ENCODE data around the gene NCKAP5.

The NCKAP5 gene

GRCh38 chr2:133458280-133458679, 110.0 kb downstream of the NCKAP5 start:
- no peak for DNase-seq (ENCODE audit: low read depth)

GRCh38 chr2:133457861-133458260, 110.4 kb downstream of the NCKAP5 start:
- DNase-seq (ENCODE audit: low read depth) = no peak

DNA sequence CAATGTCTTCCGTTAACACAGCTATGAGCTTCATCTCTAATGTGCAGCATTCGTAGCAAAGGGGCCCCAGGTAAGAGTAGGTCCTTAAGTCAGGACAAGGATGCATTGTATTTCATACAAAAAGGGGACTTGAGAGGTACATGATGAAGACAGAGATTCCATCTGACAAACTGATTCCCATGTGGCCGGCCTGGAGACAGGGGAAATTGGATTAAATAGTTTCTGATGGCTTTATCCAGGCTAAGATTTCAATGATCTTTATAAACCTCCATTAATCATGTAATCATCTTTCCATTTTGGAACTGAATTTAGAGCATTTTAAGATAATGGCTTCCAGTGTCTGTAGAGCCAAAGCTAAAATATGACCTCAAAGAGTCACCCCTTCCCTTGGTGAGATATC, 111.3 kb downstream of the NCKAP5 start:
- no peak for DNase-seq (ENCODE audit: low read depth)

DNA sequence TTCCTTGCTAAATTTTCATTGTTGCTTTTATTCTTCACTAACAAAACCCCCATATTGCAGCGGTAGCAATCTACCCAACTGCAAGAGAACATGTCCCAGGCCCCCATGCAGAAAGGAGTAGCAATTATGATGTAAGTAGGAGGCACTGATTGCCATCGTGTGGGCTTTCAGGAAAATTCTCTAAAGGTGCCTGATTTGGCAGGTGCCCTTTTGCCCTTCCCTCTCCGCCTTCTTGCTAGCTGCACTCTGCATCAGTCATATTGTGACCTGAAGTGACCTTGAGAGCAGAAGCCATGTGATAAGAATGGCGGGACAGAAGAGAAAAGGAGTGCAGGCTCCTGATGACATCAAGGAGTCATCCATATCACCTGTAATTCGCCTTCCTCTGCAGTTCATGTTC, 112.1 kb downstream of the NCKAP5 start:
- no peak for DNase-seq (ENCODE audit: low read depth)

- DNase-seq (ENCODE audit: low read depth) = no peak
Measured at GRCh38 chr2:133453032-133453431, 115.2 kb downstream of the NCKAP5 start.

- no peak for DNase-seq (ENCODE audit: low read depth)
Measured at GRCh38 chr2:133452583-133452982, 115.7 kb downstream of the NCKAP5 start.

GRCh38 chr2:133452146-133452545, 116.1 kb downstream of the NCKAP5 start:
- no peak for DNase-seq (ENCODE audit: low read depth)

- no peak for DNase-seq (ENCODE audit: low read depth)
Measured at GRCh38 chr2:133448195-133448594, 120.1 kb downstream of the NCKAP5 start.

- no peak for DNase-seq (ENCODE audit: low read depth)
Measured at GRCh38 chr2:133447303-133447702, 121.0 kb downstream of the NCKAP5 start.

DNA sequence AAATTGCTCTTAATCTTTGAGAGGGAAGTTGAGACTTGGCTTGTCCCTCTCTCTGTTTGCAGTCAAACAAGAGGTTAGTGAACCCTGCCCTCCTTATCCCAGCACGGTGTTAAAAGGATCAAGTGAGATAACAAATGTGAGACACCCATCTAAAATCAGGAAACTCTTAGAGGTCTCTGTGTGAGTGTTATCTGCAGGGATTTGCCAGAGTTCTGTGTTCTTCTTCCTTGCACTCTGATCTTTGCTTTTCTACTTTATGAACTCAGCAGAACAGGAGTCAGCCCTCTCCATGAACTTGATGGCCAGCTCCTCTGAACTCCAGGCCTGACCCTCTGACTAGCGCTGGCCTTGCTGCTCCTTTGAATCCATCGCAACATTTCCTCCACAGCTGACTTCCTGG, 123.8 kb downstream of the NCKAP5 start:
- no peak for DNase-seq (ENCODE audit: low read depth)

DNA sequence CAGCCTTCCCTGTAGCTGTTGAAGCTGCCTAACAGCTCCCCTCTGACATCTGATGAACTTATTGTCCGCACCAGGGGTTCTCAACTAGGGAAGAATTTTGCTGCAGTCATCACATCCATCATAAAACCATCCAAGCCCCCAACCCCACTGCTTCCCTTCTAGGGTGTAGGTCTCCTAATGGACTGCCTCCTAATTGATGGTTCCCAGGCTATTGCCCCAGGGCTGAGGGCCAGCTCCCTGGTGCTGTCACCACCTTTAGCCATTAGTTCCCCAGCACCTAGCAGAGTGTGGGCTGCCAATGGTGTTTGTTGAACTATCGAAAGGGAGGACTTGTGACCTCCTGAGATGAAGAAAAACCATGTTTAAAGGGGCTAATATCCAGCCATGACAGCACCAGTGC, 125.9 kb downstream of the NCKAP5 start:
- DNase-seq (ENCODE audit: low read depth) = no peak

GRCh38 chr2:133439565-133439920, 128.7 kb downstream of the NCKAP5 start:
- no peak for DNase-seq (ENCODE audit: low read depth)

DNA sequence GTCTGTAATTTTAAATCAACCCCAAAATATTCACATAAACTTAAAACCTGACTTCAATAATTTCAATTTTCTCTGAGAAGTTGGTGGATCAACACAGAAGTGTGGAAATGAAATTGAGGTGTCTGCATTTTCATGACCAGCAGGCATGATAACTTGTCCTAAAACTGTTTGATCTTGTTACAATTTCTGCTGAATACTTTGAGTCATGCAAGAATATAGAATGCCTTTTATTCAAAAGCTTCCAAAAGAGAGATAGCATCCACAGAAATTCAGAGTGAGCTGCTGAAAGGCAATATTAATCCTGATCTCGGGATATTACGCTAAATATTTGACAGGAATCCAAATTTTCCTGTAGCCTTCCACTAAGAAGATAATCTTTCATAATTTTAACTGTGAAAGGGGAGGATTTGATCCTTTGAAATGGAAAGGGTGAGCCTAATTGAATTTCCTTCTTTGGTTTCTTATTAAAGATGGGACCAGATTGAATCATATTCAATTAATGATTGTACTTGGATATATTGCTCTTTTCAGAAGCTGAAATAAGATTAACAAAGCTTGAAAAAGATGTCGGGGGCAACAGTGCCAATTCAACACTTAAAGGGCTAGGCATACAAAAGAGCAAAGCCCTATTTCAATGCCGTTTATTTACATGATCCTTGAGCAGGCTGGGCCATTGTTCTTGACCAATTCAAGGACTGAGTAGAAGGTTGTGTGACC, 129.3 kb downstream of the NCKAP5 start:
- no peak for DNase-seq (ENCODE audit: low read depth)

- DNase-seq (ENCODE audit: low read depth) = no peak
Measured at GRCh38 chr2:133438026-133438425, 130.2 kb downstream of the NCKAP5 start.

- DNase-seq (ENCODE audit: low read depth) = no peak
Measured at GRCh38 chr2:133437492-133437891, 130.8 kb downstream of the NCKAP5 start.

DNA sequence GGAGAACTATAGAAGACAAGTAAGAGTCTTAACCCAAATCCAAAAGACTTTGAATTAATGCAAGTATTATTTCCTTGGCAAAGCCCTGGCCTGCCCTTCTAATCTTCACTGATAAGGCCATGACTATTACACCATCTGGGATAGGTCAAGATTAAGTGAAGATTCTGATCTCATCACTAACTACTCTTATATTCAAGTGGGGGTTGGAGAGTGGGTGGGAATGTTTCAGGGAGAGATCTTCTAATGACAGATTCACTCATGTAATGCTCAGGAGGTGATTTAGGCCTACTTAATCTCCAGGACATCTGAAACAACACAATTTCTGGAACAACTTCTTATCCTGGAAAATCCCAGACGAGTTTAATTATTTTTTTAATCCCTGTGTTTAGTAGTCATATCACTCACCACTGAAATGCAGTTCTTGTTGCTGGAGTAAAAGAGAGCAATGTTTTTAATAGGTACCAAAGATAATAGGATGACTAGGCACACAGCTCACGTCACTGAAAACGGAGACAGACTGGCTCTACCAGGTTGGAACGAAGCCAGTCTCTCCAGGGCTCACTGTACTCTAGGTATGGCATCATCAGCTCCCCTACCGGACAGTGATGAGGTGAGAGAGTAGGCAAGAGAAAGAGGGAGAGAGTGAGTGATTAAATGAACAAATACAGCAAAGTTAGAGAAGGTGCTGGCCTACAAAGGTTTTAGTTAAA, 133.1 kb downstream of the NCKAP5 start:
- DNase-seq (ENCODE audit: low read depth) = no peak

GRCh38 chr2:133433455-133434451, 134.5 kb downstream of the NCKAP5 start:
- no peak for DNase-seq (ENCODE audit: low read depth)

DNA sequence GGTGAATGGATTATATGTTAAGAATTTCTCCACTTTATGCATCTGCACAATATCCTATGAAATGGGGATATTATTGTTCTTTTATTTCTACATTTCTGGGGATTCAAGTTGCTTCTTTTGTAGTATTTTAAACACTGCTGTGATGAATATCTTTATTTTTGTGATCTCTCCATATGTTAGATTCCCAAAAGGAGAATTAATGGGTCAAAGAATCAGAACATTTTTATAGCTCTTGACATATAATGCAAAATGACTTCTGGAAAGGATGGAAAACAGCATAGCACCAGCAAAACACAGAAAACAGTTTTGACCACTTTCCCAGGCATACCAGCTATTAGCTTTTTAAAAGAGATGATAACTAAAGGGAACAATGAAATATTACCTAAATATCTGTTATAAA, 135.5 kb downstream of the NCKAP5 start:
- no peak for DNase-seq (ENCODE audit: low read depth)

DNA sequence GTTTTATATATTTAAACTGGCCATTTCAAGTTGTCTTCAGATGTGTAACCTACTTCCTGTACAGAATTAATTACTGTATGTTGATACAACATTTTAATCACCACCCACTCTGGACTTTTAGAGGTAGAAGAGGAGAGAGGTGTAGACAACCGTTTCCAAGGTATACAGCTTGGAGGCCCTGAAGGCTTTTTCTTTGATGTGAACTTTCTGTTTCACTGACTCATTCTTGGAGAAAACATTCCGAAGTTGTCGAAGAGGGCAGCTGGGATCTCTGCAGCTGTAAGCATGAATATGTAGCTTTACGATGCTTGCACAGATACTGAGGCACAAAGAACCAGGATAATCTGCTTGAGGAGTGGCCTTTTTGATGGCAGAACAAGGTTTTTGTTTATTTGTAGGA, 137.0 kb downstream of the NCKAP5 start:
- DNase-seq (ENCODE audit: low read depth) = no peak

- DNase-seq (ENCODE audit: low read depth) = no peak
Measured at GRCh38 chr2:133426791-133427190, 141.5 kb downstream of the NCKAP5 start.

DNA sequence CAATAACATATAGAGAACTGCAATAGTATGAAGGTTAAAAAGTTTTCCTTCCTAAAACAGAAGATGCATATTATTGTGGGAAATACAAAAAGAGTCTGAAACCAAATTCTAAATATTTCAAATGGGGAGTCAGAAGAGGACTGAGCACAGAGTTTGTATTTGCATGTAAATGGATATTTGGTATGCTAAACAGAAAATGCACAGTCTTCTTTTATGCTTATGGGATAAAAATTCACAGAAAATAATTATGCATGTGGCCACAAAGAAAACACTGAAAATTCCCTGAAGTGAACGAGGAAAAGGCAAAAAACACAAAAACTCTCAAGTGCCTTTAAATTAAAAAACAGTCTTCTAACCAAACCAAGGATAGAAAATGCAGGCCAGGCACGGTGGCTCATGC, 142.7 kb downstream of the NCKAP5 start:
- DNase-seq (ENCODE audit: low read depth) = no peak

DNA sequence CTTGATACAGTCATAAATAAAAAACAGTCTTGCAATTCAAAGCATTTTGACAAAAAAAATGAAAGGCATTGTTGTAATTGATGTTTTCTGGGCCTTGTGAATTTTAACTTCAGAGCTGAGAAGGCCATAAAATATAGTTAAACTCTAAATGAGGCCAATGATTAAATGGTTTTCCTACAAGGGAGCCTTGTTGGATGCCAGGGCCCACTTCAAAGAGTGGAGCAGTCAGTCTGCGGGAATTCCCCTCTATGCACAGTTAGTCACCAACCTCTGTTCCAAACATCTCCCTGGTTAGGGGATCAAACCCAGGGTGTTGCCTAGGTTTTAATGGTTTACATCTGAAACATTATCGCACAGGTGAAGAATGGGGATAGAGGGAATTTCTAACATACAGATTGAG, 143.4 kb downstream of the NCKAP5 start:
- DNase-seq (ENCODE audit: low read depth) = no peak

DNA sequence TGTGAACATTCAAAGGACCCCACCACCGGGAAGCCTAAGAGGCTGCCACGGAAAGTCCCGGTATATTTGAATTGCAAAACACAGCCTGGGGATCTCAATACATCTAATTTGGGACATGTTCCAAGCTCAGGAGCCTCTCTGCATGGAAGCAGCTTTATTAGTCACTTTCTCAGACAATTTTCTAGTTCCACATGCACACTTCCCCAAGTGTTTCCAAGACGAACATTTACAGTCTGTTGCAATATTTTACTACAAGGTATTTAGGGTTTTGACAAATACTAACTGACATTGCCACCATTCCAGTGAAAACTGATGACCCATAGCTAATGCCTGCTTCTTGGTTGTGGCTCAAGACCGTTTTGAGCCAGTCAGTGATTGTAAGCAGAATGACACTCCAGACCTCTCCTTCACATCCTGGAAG, 145.3 kb downstream of the NCKAP5 start:
- no peak for DNase-seq (ENCODE audit: low read depth)
